Measurements from ENCODE around the gene RBM20.

The RBM20 gene

DNA sequence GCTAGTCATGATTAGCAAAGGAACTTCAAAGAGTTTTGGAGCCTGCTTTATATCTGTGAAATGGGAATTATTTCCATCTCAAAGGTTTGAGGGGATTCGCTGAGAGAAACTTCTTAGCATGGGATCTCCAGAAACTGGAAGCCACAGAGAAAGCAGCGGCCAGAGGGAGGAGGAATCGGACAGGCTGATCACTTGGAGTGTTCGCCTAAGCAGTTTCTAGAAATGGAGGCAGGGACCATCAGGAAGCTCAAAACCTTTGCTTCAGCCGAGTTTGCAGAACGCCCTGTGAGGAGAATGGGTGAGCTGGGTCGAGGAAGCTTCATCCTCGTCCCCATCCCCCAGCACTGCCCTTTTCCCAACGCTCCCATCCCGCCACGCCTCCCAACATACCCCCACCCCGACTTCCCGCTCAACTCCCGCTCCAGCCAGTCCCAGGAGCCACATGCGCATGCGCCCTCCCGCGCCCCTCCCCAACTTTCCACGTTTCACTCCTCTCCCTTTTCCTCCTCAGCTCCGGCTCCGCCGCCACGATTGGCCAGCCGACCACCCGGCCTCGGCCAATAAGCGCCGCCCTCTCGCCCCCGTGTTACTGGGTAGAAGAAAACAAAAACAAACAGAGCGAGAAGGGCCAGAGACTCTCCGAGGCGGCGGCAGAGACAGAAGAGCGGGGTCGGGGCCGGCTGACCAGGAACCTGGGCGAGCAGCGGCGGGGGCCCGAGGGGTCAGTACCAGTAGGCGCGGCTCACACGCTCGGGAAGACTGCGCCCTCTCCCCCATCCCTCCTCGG, 227.4 kb downstream of the RBM20 start, which contains the start of gene PDCD4:
Gene PDCD4 (plus strand): TSS at position 631 of the 787 bp plus-strand sequence. CDS start 4,100 bp downstream, outside the sequence.
- Mint-ChIP-seq H3K4me1 (ENCODE audit: low read depth) (peaks cover 60% of the 10 kb centered on the region), H3K27ac (peak within 1 kb of the TSS; percentile 95), H3K27me3 (ENCODE audit: low read depth) (no peaks in the 10 kb centered on the region), H3K36me3 (ENCODE audit: low read depth) (peaks cover 10% of the 10 kb centered on the region), H3K9me3 (no peaks in the 10 kb centered on the region), H3K4me3 (peak within 1 kb of the TSS; percentile 93)

GRCh38 chr10:110872145-110872983, 228.2 kb downstream of the RBM20 start:
- H3K27me3 Mint-ChIP-seq (ENCODE audit: low read depth) = no peaks in the 10 kb centered on the region
- H3K27ac Mint-ChIP-seq = peak overlapping the region; percentile 95

GRCh38 chr10:110872984-110873923, 229.1 kb downstream of the RBM20 start:
- Mint-ChIP-seq H3K9me3 (no peaks in the 10 kb centered on the region), H3K27me3 (ENCODE audit: low read depth) (no peaks in the 10 kb centered on the region), H3K36me3 (ENCODE audit: low read depth) (peaks cover 20% of the 10 kb centered on the region), H3K27ac (peak overlapping the region; percentile 95), H3K4me1 (ENCODE audit: low read depth) (peaks cover 51% of the 10 kb centered on the region), H3K4me3 (peak overlapping the region; percentile 92)

More at GRCh38 chr10:110872145-110872983, 228.2 kb downstream of the RBM20 start:
- Mint-ChIP-seq H3K4me3 (peak overlapping the region; percentile 92), H3K36me3 (ENCODE audit: low read depth) (peaks cover 14% of the 10 kb centered on the region), H3K4me1 (ENCODE audit: low read depth) (peaks cover 53% of the 10 kb centered on the region), H3K9me3 (no peaks in the 10 kb centered on the region)

DNA sequence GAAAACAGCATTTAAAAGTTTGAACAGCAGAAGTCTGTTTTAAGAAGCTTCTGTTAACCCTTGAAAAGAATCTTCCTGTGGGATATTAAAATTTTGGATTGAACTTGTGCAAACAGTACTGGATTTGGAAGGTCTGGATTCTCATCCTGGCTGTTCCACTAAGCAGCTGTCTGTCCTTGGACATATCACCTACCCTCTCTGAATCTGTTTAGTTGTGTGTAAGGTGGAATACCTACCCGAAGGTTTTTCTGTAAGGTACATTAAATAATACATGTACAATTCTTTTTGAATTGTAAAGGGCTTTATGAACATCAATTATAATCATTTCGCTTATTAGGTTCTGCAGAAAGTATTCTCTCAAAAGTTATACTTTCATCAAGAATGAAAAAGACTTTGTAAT, 229.8 kb downstream of the RBM20 start:
- Mint-ChIP-seq H3K4me1 (ENCODE audit: low read depth) (peaks cover 45% of the 10 kb centered on the region), H3K4me3 (peak overlapping the region; percentile 59), H3K27ac (peak overlapping the region; percentile 6), H3K36me3 (ENCODE audit: low read depth) (peaks cover 21% of the 10 kb centered on the region), H3K27me3 (ENCODE audit: low read depth) (no peaks in the 10 kb centered on the region), H3K9me3 (no peaks in the 10 kb centered on the region)

GRCh38 chr10:110876000-110876399, 231.9 kb downstream of the RBM20 start:
- peaks cover 25% of the 10 kb centered on the region for H3K36me3 Mint-ChIP-seq (ENCODE audit: low read depth)
- no peaks in the 10 kb centered on the region for H3K27me3 Mint-ChIP-seq (ENCODE audit: low read depth)
- H3K27ac Mint-ChIP-seq = no peak overlapping the region
- no peaks in the 10 kb centered on the region for H3K9me3 Mint-ChIP-seq
- H3K4me3 Mint-ChIP-seq = no peak overlapping the region
- H3K4me1 Mint-ChIP-seq (ENCODE audit: low read depth) = peaks cover 28% of the 10 kb centered on the region

- Mint-ChIP-seq H3K4me3 (no peak overlapping the region), H3K27ac (no peak overlapping the region), H3K36me3 (ENCODE audit: low read depth) (peaks cover 31% of the 10 kb centered on the region), H3K27me3 (ENCODE audit: low read depth) (no peaks in the 10 kb centered on the region), H3K4me1 (ENCODE audit: low read depth) (peaks cover 28% of the 10 kb centered on the region), H3K9me3 (no peaks in the 10 kb centered on the region)
Measured at GRCh38 chr10:110876788-110877187, 232.7 kb downstream of the RBM20 start.

DNA sequence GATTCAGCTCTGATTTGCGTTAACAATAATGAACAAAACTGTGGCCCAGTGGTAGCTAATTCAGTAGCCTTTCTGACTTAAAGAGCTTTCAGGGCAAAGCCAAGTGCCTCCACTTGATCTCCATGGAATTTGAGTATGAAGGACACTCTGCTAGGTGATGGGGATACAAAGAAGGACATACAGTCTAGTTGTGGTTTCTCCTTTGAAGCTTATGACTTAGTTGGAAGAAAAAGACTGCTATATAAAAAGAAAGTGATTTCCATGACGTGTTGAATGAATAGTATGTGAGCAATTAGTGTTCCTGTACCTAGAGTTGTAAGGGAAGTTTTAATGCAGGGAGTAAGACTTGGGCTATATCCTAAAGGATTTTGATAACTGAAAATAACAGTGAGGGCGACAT, 235.9 kb downstream of the RBM20 start:
- no peaks in the 10 kb centered on the region for H3K27me3 Mint-ChIP-seq (ENCODE audit: low read depth)
- H3K4me1 Mint-ChIP-seq (ENCODE audit: low read depth) = peaks cover 29% of the 10 kb centered on the region
- no peak overlapping the region for H3K4me3 Mint-ChIP-seq
- H3K9me3 Mint-ChIP-seq = no peaks in the 10 kb centered on the region
- H3K27ac Mint-ChIP-seq = no peak overlapping the region
- peaks cover 45% of the 10 kb centered on the region for H3K36me3 Mint-ChIP-seq (ENCODE audit: low read depth)

DNA sequence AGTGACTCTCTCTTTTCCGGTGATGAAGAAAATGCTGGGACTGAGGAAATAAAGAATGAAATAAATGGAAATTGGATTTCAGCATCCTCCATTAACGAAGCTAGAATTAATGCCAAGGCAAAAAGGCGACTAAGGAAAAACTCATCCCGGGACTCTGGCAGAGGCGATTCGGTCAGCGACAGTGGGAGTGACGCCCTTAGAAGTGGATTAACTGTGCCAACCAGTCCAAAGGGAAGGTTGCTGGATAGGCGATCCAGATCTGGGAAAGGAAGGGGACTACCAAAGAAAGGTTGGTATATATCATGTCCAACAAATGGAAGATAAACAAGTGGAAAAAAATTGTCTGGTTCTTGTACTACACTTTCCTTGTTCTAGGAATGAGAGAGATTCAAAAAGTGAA, 237.1 kb downstream of the RBM20 start:
- H3K27ac Mint-ChIP-seq = no peak overlapping the region
- no peak overlapping the region for H3K4me3 Mint-ChIP-seq
- H3K27me3 Mint-ChIP-seq (ENCODE audit: low read depth) = no peaks in the 10 kb centered on the region
- peaks cover 47% of the 10 kb centered on the region for H3K36me3 Mint-ChIP-seq (ENCODE audit: low read depth)
- H3K9me3 Mint-ChIP-seq = no peaks in the 10 kb centered on the region
- H3K4me1 Mint-ChIP-seq (ENCODE audit: low read depth) = peaks cover 26% of the 10 kb centered on the region

- H3K36me3 Mint-ChIP-seq (ENCODE audit: low read depth) = peaks cover 48% of the 10 kb centered on the region
- no peaks in the 10 kb centered on the region for H3K27me3 Mint-ChIP-seq (ENCODE audit: low read depth)
- no peak overlapping the region for H3K27ac Mint-ChIP-seq
- H3K9me3 Mint-ChIP-seq = no peaks in the 10 kb centered on the region
- H3K4me1 Mint-ChIP-seq (ENCODE audit: low read depth) = peaks cover 27% of the 10 kb centered on the region
- H3K4me3 Mint-ChIP-seq = no peak overlapping the region
Measured at GRCh38 chr10:110881905-110882304, 237.8 kb downstream of the RBM20 start.

DNA sequence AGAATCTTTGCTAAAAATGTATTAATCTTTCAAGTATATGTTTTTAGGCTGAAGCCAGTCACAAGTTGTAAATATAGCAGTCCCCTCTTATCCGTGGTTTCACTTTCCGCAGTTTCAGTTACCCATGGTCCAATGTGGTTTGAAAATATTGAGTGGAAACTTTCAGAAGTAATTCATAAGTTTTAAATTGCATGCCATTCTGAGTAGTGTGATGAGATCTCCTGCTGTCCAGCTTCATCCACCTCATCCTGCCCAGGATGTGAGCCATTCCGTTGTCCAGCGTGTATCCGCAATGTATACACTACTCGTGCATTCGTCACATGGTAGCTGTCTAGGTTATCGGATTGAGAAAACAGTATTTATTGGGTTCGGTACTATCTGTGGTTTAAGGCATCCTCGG, 239.8 kb downstream of the RBM20 start:
- no peaks in the 10 kb centered on the region for H3K9me3 Mint-ChIP-seq
- peaks cover 47% of the 10 kb centered on the region for H3K36me3 Mint-ChIP-seq (ENCODE audit: low read depth)
- peak overlapping the region; percentile 64 for H3K4me3 Mint-ChIP-seq
- peaks cover 26% of the 10 kb centered on the region for H3K4me1 Mint-ChIP-seq (ENCODE audit: low read depth)
- no peaks in the 10 kb centered on the region for H3K27me3 Mint-ChIP-seq (ENCODE audit: low read depth)
- H3K27ac Mint-ChIP-seq = no peak overlapping the region

DNA sequence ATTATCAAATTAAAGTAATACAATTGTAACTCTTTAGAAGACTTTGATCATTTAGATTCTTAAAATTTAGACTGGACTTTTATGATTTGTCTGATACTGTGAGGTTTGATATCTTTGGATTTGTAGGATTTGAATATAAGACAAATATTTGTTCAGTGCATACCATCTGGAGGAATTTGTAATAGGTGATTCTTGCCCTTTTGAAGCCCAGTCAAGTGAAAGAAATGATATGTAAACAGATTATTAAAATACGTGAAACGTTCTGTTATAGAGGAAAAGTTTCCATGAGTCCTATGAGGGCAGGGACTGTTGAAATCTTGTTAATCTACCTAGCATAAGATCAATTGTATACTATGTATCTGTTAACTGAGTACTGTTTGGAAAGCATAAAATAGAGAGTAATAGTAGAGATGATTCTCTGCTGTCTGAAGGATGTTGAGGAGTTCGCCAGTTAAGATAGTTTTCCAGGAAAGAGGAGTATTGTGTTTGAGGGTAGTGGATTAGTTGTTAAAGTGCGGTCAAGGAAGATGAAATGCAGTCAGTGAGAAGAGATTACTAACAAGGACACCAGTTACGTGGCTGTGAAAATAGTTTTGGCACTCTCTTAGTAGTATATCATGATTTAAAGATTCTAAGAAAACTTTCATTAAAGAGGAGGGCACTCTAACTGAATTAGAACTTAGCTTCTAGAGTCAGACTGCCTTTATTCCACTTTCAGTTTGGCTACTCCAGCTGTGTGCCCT, 242.0 kb downstream of the RBM20 start:
- peaks cover 21% of the 10 kb centered on the region for H3K4me1 Mint-ChIP-seq (ENCODE audit: low read depth)
- H3K9me3 Mint-ChIP-seq = no peaks in the 10 kb centered on the region
- H3K27ac Mint-ChIP-seq = no peak overlapping the region
- H3K27me3 Mint-ChIP-seq (ENCODE audit: low read depth) = no peaks in the 10 kb centered on the region
- peaks cover 50% of the 10 kb centered on the region for H3K36me3 Mint-ChIP-seq (ENCODE audit: low read depth)
- H3K4me3 Mint-ChIP-seq = no peak overlapping the region

DNA sequence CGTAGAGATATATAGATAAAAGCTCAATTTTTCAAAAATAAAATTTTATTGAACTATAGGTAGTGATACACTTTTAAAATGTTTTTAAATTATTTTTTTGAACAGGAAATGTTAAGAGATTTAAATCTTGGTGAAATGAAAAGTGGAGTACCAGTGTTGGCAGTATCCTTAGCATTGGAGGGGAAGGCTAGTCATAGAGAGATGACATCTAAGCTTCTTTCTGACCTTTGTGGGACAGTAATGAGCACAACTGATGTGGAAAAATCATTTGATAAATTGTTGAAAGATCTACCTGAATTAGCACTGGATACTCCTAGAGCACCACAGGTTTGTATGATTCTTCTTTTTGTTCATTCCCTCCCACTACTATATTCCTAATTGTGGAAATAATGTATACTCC, 243.4 kb downstream of the RBM20 start:
- no peak overlapping the region for H3K27ac Mint-ChIP-seq
- no peaks in the 10 kb centered on the region for H3K9me3 Mint-ChIP-seq
- no peaks in the 10 kb centered on the region for H3K27me3 Mint-ChIP-seq (ENCODE audit: low read depth)
- H3K36me3 Mint-ChIP-seq (ENCODE audit: low read depth) = peaks cover 50% of the 10 kb centered on the region
- no peak overlapping the region for H3K4me3 Mint-ChIP-seq
- H3K4me1 Mint-ChIP-seq (ENCODE audit: low read depth) = peaks cover 16% of the 10 kb centered on the region

All from T-helper 1 cell treated with Interleukin-12 subunit alpha and Interleukin-12 subunit beta and Interleukin-4 antibody, amounts not matched to agents 30 μg/mL and 1 μg/mL, for 36 hours (primary cell).